Measurements from ENCODE around the gene ZFP1. TPM values are rescaled to one million over a fixed set of nuclear protein-coding genes. Genes with fewer than 3 reads are reported as not detected.

Gene ZFP1
- total and polyA plus RNA-seq, 9 of the 15 experiments (the other 6 are each of a cell fraction or from before 2014, with no cell fraction given): 2.6 to 14.7 (median 11.6) TPM

DNA sequence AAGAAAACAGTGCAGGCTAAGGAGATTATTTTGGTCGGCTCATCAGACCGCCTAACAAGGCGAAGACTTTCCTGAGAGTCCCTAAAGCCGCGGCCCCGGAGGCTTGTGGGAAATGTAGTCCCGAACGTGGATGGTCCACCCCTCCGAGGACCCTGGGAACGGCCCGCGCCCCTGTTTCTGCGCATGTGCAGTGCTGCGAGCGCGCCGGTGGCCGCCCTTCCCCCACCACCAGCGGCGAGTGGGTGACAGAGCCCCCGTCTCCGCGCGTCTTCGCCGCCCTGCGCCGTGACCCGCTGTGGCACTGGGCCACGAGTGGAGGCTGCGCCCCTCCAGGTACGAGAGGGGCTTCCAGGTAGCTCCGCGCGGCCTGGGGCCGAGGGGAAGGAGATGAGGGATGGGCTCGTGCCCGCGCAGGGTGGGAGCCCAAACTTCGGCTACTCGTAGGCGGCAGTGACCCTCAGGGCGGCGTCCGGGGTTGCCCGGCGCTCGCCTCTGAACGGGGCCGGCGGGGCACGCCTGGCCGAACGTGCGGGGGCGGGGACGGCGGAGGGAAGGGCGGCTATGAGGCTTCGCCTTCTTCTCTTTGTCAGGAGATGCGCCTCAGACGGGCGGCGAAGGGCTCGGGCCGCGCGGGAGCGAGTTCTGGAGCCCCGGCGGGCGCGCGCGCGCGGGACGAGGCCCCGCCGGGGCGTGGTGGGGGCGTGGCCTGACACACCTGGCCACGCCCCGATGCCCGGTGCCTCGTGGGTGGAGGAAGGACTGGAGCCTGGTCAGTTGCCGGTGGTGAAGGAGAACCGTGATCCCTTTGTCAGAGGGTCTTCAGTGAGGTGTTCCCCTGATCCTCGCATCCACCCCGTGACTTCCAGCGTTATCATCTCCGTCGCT, at the start of gene ZFP1 (continued):
- TF ChIP-seq ARID4B (CRISPR knock-in tag; IDR thresholded peaks at IDR 0.05) (peak; percentile 47; the same call in 1 of the 2 replicates), TCF7 (IDR thresholded peaks at IDR 0.05; ENCODE audit: borderline replicate concordance) (no peak), ZNF239 (CRISPR knock-in tag; IDR thresholded peaks at IDR 0.05) (no peak), ZEB2 (IDR thresholded peaks at IDR 0.05) (peak; percentile 32; the same call in 1 of the 2 replicates), ZNF644 (tag; IDR thresholded peaks at IDR 0.05; ENCODE audit: low read depth) (peak; percentile 64; the same call in 1 of the 2 replicates), HMGXB4 (CRISPR knock-in tag; IDR thresholded peaks at IDR 0.05) (peak; percentile 77; the same call in 1 of the 2 replicates), RB1 (IDR thresholded peaks at IDR 0.05; ENCODE audit: low read depth) (peak; percentile 96), UBTF (IDR thresholded peaks at IDR 0.05; ENCODE audit: borderline replicate concordance in 1 of 2, low read depth in 2 of 2, low read length in 2 of 2) (no peak), SAFB (IDR thresholded peaks at IDR 0.05; ENCODE audit: borderline replicate concordance, low read depth, low read length) (peak; percentile 86), ZFP30 (CRISPR knock-in tag; IDR thresholded peaks at IDR 0.05; ENCODE audit: borderline replicate concordance) (no peak), SREBF1 (IDR thresholded peaks at IDR 0.05; ENCODE audit: borderline replicate concordance, low read depth, low read length) (0 out of 2 replicates have a peak, but pooled peaks have one; percentile 41), YY1 (IDR thresholded peaks at IDR 0.05; ENCODE audit: borderline replicate concordance in 1 of 3, control insufficient read depth in 1 of 3, extremely low read depth in 1 of 3, insufficient read depth in 3 of 3, insufficient read length in 1 of 3, insufficient replicate concordance in 2 of 3, low read depth in 1 of 3, low read length in 2 of 3) (peak in 1 of 3 experiments; percentile 63), SUPT5H (IDR thresholded peaks at IDR 0.05) (peak; percentile 84), ARID2 (IDR thresholded peaks at IDR 0.05) (no peak), CBX3 (IDR thresholded peaks at IDR 0.05; ENCODE audit: borderline replicate concordance in 1 of 2, low read length in 2 of 2) (peak in 1 of 2 experiments; percentile 57; a peak in 1 of 3 replicates)
- TF ChIP-seq, protein P1, sequence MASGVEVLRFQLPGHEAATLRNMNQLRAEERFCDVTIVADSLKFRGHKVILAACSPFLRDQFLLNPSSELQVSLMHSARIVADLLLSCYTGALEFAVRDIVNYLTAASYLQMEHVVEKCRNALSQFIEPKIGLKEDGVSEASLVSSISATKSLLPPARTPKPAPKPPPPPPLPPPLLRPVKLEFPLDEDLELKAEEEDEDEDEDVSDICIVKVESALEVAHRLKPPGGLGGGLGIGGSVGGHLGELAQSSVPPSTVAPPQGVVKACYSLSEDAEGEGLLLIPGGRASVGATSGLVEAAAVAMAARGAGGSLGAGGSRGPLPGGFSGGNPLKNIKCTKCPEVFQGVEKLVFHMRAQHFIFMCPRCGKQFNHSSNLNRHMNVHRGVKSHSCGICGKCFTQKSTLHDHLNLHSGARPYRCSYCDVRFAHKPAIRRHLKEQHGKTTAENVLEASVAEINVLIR (CRISPR knock-in tag; IDR thresholded peaks at IDR 0.05): no peak

Measured in K562 (cell line).